Activated T-cell treated with anti-CD3 and anti-CD28 coated beads for 4 hours (primary cell): ENCODE data around the gene GARIN5B.
"Not testable (repeated sequence)": the region's sequence is repeated elsewhere in the genome, so short reads cannot be mapped to it uniquely, and the experiment has no call there.

Experiments
- DNase-seq: peaks from one replicate; pipeline ENCODE4 v3.0.0-alpha.2; 2020

The GARIN5B gene

GRCh38 chr19:55362990-55363716, at the start of gene GARIN5B:
GARIN5B (minus strand) TSS chr19:55363260; CDS start chr19:55363066, 194 bp downstream.
- no peak for DNase-seq

GRCh38 chr19:55410168-55410567, 47.1 kb upstream of the GARIN5B start:
- DNase-seq, result no peak

- not testable (repeated sequence) for DNase-seq
These were observed 46.1 kb upstream of the GARIN5B start for GRCh38 chr19:55409179-55409578.

- DNase-seq, result no peak
These were observed 45.4 kb upstream of the GARIN5B start for GRCh38 chr19:55408533-55408872.

GRCh38 chr19:55407800-55408532, 44.9 kb upstream of the GARIN5B start:
- DNase-seq, result peak; percentile 90

- not testable (repeated sequence) for DNase-seq
These were observed 44.4 kb upstream of the GARIN5B start, which contains the start of gene UBE2S for GRCh38 chr19:55407550-55407799. UBE2S (minus strand) TSS chr19:55407788; CDS start chr19:55407589, 199 bp downstream.

GRCh38 chr19:55406826-55407549, 43.9 kb upstream of the GARIN5B start:
- no peak for DNase-seq

- DNase-seq, result no peak
These were observed 43.2 kb upstream of the GARIN5B start for GRCh38 chr19:55406091-55406825.

- DNase-seq, result no peak
These were observed 42.6 kb upstream of the GARIN5B start for GRCh38 chr19:55405638-55406037.

- no peak for DNase-seq
These were observed 39.4 kb upstream of the GARIN5B start for GRCh38 chr19:55402509-55402908.

GRCh38 chr19:55401390-55401789, 38.3 kb upstream of the GARIN5B start:
- not testable (repeated sequence) for DNase-seq

- DNase-seq, result no peak
These were observed 37.4 kb upstream of the GARIN5B start for GRCh38 chr19:55400281-55401087.

- DNase-seq, result no peak
These were observed 35.3 kb upstream of the GARIN5B start for GRCh38 chr19:55398200-55398925.

GRCh38 chr19:55392820-55393761, 30.0 kb upstream of the GARIN5B start:
- DNase-seq, result no peak

GRCh38 chr19:55391702-55392615, 28.9 kb upstream of the GARIN5B start:
- no peak for DNase-seq

- no peak for DNase-seq
These were observed 28.2 kb upstream of the GARIN5B start for GRCh38 chr19:55391191-55391670.

- DNase-seq, result no peak
These were observed 27.4 kb upstream of the GARIN5B start for GRCh38 chr19:55390461-55390880.

- DNase-seq, result no peak
These were observed 26.6 kb upstream of the GARIN5B start for GRCh38 chr19:55389386-55390317.
